ENCODE results near the gene PTAFR. TPM values are rescaled to one million over a fixed set of nuclear protein-coding genes. Genes with fewer than 3 reads are reported as not detected.

PTAFR gene
- total and polyA plus RNA-seq, 8 donors, result 0.45 to 3.5 (median 1.9) TPM; not detected in 1

DNA sequence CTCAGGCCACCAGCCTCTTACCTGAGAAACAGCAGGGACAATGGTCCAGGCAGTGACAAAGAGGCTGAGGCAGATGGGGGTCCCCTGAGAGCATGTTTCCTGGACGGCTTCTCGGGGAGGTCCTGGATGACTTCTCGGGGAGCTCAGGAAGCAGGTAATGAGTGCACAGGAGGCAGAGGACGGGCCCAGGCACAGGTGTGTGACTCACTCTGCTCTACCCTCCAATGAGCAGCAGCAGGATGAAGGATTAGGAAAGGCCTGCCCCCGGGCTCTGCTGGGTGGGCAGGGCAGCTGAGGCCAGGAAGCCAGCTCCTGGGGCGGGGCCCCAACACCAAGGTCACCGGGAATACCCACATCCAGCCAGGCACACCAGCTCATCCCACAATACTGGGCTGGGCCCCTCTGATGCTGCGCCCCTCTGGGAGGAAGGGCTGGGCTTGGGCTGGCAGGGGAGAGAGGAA is 17.2 kb upstream of the PTAFR start:
- Histone ChIP-seq H3K27me3 (no peaks in the 10 kb centered on the region), H3K9me3 (no peaks in the 10 kb centered on the region), H3K4me1 (peaks cover 0 to 27% (median 12%) of the 10 kb centered on the region in 4 donors), H3K4me3 (no peak overlapping the region), H3K27ac (no peak overlapping the region), H3K36me3 (peaks cover 3 to 21% (median 16%) of the 10 kb centered on the region in 4 donors)
- intact Hi-C loops (cut with DNase I; ENCODE audit: low total_unique reads), result no loop called here
- DNase-seq, result no peak
- 56 to 73% (median 58%) methylated on average over 5 to 8 of the region's 8 CpGs for WGBS, 5 donors
- TF ChIP-seq POLR2AphosphoS5 (IDR thresholded peaks at IDR 0.05) (no peak), EP300 (IDR thresholded peaks at IDR 0.05) (no peak)

- H3K9me3 ChIP-seq, result no peaks in the 10 kb centered on the region
- peak overlapping the region in 2 of 5 donors; percentile 26 to 46 for H3K27ac ChIP-seq
- DNase-seq, result no peak
- H3K4me1 ChIP-seq, result peaks cover 0 to 12% (median 5%) of the 10 kb centered on the region in 4 donors
- H3K27me3 ChIP-seq, result no peaks in the 10 kb centered on the region
- H3K4me3 ChIP-seq, result no peak overlapping the region
- no peak for TF ChIP-seq POLR2A (IDR thresholded peaks at IDR 0.05)
- no peak for TF ChIP-seq POLR2AphosphoS5 (IDR thresholded peaks at IDR 0.05)
- TF ChIP-seq, protein P1, sequence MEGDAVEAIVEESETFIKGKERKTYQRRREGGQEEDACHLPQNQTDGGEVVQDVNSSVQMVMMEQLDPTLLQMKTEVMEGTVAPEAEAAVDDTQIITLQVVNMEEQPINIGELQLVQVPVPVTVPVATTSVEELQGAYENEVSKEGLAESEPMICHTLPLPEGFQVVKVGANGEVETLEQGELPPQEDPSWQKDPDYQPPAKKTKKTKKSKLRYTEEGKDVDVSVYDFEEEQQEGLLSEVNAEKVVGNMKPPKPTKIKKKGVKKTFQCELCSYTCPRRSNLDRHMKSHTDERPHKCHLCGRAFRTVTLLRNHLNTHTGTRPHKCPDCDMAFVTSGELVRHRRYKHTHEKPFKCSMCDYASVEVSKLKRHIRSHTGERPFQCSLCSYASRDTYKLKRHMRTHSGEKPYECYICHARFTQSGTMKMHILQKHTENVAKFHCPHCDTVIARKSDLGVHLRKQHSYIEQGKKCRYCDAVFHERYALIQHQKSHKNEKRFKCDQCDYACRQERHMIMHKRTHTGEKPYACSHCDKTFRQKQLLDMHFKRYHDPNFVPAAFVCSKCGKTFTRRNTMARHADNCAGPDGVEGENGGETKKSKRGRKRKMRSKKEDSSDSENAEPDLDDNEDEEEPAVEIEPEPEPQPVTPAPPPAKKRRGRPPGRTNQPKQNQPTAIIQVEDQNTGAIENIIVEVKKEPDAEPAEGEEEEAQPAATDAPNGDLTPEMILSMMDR (IDR thresholded peaks at IDR 0.05), result no peak
- TF ChIP-seq EP300 (IDR thresholded peaks at IDR 0.05), result no peak
- peaks cover 0 to 5% (median 0%) of the 10 kb centered on the region in 4 donors for H3K36me3 ChIP-seq
- intact Hi-C loops (cut with DNase I; ENCODE audit: low total_unique reads), result no loop called here
- 63 to 74% (median 70%) methylated on average over 12 of the region's 12 CpGs for whole genome bisulfite sequencing, 5 donors
These were observed 14.6 kb upstream of the PTAFR start for GRCh38 chr1:28190996-28191645.

DNA sequence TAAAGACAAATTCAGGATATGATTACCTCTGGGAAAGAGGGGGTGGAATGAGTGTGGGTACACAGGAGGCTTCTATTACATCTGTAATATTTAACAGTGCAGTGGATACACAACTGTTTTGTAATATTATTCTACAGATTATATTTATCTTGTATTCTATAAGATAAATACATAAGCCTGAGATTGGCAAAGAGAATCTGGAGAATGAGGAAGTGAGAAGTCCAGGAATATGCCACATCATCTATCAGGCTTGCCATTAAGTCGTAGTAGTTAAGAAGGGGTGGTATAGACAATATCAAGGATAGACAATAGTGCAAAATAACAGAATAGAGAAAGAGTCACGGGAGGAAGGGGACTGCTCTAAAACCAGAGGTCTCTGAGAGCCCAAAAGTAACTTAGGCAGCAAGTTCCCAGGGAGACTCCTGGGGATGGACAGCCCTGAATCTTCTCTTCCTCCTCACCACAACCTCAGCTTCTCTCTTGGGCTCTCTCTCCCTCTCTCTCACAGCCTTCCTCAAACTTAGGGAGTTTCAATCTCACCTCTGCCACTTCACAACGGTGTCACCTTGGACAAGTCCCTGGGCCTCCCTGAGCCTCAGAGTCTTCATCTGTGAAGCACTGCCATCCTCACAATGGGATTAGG is 14.0 kb upstream of the PTAFR start:
- Histone ChIP-seq H3K9me3 (no peaks in the 10 kb centered on the region), H3K4me1 (peaks cover 0 to 12% (median 5%) of the 10 kb centered on the region in 4 donors), H3K36me3 (peaks cover 0 to 5% (median 0%) of the 10 kb centered on the region in 4 donors), H3K27me3 (no peaks in the 10 kb centered on the region), H3K4me3 (no peak overlapping the region), H3K27ac (peak overlapping the region in 2 of 5 donors; percentile 26 to 46)
- no peak for TF ChIP-seq EP300 (IDR thresholded peaks at IDR 0.05)
- no peak for TF ChIP-seq POLR2AphosphoS5 (IDR thresholded peaks at IDR 0.05)
- TF ChIP-seq, protein P1 (IDR thresholded peaks at IDR 0.05), result no peak
- TF ChIP-seq POLR2A (IDR thresholded peaks at IDR 0.05), result no peak
- WGBS, 5 donors, result 48 to 60% (median 52%) methylated on average over 3 of the region's 3 CpGs
- intact Hi-C loops (cut with DNase I; ENCODE audit: low total_unique reads), result no loop called here
- DNase-seq, result no peak

DNA sequence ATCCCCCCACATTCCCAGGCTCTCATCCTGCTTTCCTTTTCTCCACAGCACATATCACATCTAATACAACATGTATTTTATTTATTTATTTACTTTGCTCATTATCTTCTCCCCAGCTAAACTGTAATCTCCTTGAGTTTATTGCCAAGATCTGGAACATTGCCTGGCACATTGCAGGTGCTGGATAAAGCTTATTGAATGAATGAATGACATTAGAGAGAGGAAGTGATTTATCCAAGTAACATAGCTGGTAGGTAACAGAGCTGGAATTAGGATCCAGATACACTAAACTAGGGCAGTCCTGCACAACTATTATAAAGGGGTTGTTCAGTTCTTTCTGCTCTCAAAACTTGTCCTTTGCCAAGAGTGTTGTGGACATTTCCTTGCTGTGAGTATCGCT is 8.6 kb upstream of the PTAFR start:
- Histone ChIP-seq H3K4me3 (no peak overlapping the region), H3K36me3 (no peaks in the 10 kb centered on the region), H3K4me1 (peaks cover 0 to 19% (median 2%) of the 10 kb centered on the region in 4 donors), H3K27me3 (no peaks in the 10 kb centered on the region), H3K27ac (no peak overlapping the region), H3K9me3 (no peaks in the 10 kb centered on the region)
- TF ChIP-seq, protein P1 (IDR thresholded peaks at IDR 0.05), result no peak
- TF ChIP-seq POLR2A (IDR thresholded peaks at IDR 0.05) (no peak), POLR2AphosphoS5 (IDR thresholded peaks at IDR 0.05) (no peak), EP300 (IDR thresholded peaks at IDR 0.05) (no peak)
- intact Hi-C loops (cut with DNase I; ENCODE audit: low total_unique reads), result no loop called here
- DNase-seq, result no peak
- 81 to 92% (median 86%) methylated on average over 1 of the region's 1 CpG for WGBS, 5 donors
